Measurements from ENCODE around the gene UNC93A. TPM values are rescaled to one million over a fixed set of nuclear protein-coding genes. Genes with fewer than 3 reads are reported as not detected.

The UNC93A gene
- total and polyA plus RNA-seq, 2 donors (not counting 3 experiments of a cell fraction or from before 2014, with no cell fraction given): not detected

- no peak overlapping the region for H3K4me3 ChIP-seq (replicated peaks in 1 of 3; ENCODE audit: insufficient read depth in 1 of 3, low read depth in 1 of 3, low read length in 3 of 3)
- FAIRE-seq (no peak), DNase-seq (ENCODE audit: low read depth, low spot score) (no peak)
- no peaks in the 10 kb centered on the region for H4K20me1 ChIP-seq (replicated peaks; ENCODE audit: control insufficient read depth, extremely low read depth, insufficient read depth, low read length)
- ChIA-PET CTCF (no interaction called here), POLR2A (no interaction called here)
- H3K9me3 ChIP-seq (replicated peaks; ENCODE audit: control insufficient read depth, insufficient read depth, low read length): no peaks in the 10 kb centered on the region
- intact Hi-C loops (cut with micrococcal nuclease) (no loop called here), dilution Hi-C loops (cut with MboI; ENCODE audit: extremely low pct_ligation_motif_present, low sequenced_read_pairs) (no loop called here)
- no peaks in the 10 kb centered on the region for H3K27me3 ChIP-seq (ENCODE audit: control insufficient read depth in 2 of 2, insufficient read depth in 2 of 2, low read length in 2 of 2)
- no peaks in the 10 kb centered on the region for H3K36me3 ChIP-seq (ENCODE audit: control insufficient read depth in 2 of 2, extremely low read depth in 1 of 2, insufficient read depth in 2 of 2, low read length in 2 of 2)
- BruUV-seq (replicated peaks): no TSS peak
- no peaks in the 10 kb centered on the region for H3K79me2 ChIP-seq (ENCODE audit: control insufficient read depth, insufficient read depth, low read length)
- H2AFZ ChIP-seq (ENCODE audit: low read depth, low read length): no peak overlapping the region
- TF ChIP-seq EZH2 (IDR thresholded peaks at IDR 0.05; ENCODE audit: borderline replicate concordance, low read depth, low read length, severe bottlenecking): no peak
- TF ChIP-seq CTCF (IDR thresholded peaks at IDR 0.05; ENCODE audit: extremely low read depth in 1 of 2, insufficient read depth in 1 of 2, low read depth in 1 of 2, low read length in 2 of 2): no peak
- no peak for TF ChIP-seq MYC (IDR thresholded peaks at IDR 0.05; ENCODE audit: low read depth, low read length)
- no peak for TF ChIP-seq FOS (IDR thresholded peaks at IDR 0.05; ENCODE audit: borderline replicate concordance, insufficient read depth, low read length)
- no peak overlapping the region for H3K27ac ChIP-seq (ENCODE audit: insufficient read depth, low read depth, low read length)
- no peak overlapping the region for H3K4me2 ChIP-seq (ENCODE audit: insufficient read depth, low read length)
- no peaks in the 10 kb centered on the region for H3K4me1 ChIP-seq (ENCODE audit: control insufficient read depth, extremely low read depth, insufficient read depth, low read length)
- no peaks in the 10 kb centered on the region for H3K9me1 ChIP-seq (replicated peaks; ENCODE audit: control insufficient read depth, extremely low read depth, insufficient read depth, low read length)
- no peak overlapping the region for H3K9ac ChIP-seq (replicated peaks; ENCODE audit: extremely low read depth, insufficient read depth, low read length)
These were observed 46.8 kb upstream of the UNC93A start for GRCh38 chr6:167244064-167244960.

GRCh38 chr6:167244991-167245390 is 46.1 kb upstream of the UNC93A start:
- Histone ChIP-seq H3K4me2 (ENCODE audit: insufficient read depth, low read length) (no peak overlapping the region), H2AFZ (ENCODE audit: low read depth, low read length) (no peak overlapping the region), H4K20me1 (replicated peaks; ENCODE audit: control insufficient read depth, extremely low read depth, insufficient read depth, low read length) (no peaks in the 10 kb centered on the region), H3K36me3 (ENCODE audit: control insufficient read depth in 2 of 2, extremely low read depth in 1 of 2, insufficient read depth in 2 of 2, low read length in 2 of 2) (no peaks in the 10 kb centered on the region), H3K9ac (replicated peaks; ENCODE audit: extremely low read depth, insufficient read depth, low read length) (no peak overlapping the region), H3K9me1 (replicated peaks; ENCODE audit: control insufficient read depth, extremely low read depth, insufficient read depth, low read length) (no peaks in the 10 kb centered on the region), H3K27ac (ENCODE audit: insufficient read depth, low read depth, low read length) (no peak overlapping the region), H3K27me3 (ENCODE audit: control insufficient read depth in 2 of 2, insufficient read depth in 2 of 2, low read length in 2 of 2) (no peaks in the 10 kb centered on the region), H3K79me2 (ENCODE audit: control insufficient read depth, insufficient read depth, low read length) (no peaks in the 10 kb centered on the region), H3K4me3 (replicated peaks in 1 of 3; ENCODE audit: insufficient read depth in 1 of 3, low read depth in 1 of 3, low read length in 3 of 3) (no peak overlapping the region), H3K9me3 (replicated peaks; ENCODE audit: control insufficient read depth, insufficient read depth, low read length) (no peaks in the 10 kb centered on the region), H3K4me1 (ENCODE audit: control insufficient read depth, extremely low read depth, insufficient read depth, low read length) (no peaks in the 10 kb centered on the region)
- ChIA-PET CTCF (no interaction called here), POLR2A (no interaction called here)
- FAIRE-seq (no peak), DNase-seq (ENCODE audit: low read depth, low spot score) (no peak)
- intact Hi-C loops (cut with micrococcal nuclease): no loop called here
- dilution Hi-C loops (cut with MboI; ENCODE audit: extremely low pct_ligation_motif_present, low sequenced_read_pairs): no loop called here
- no peak for TF ChIP-seq CTCF (IDR thresholded peaks at IDR 0.05; ENCODE audit: extremely low read depth in 1 of 2, insufficient read depth in 1 of 2, low read depth in 1 of 2, low read length in 2 of 2)
- TF ChIP-seq JUN (IDR thresholded peaks at IDR 0.05; ENCODE audit: borderline replicate concordance, insufficient read depth, insufficient read length, low read depth): no peak
- TF ChIP-seq POLR2A (IDR thresholded peaks at IDR 0.05; ENCODE audit: low read depth, low read length): no peak
- TF ChIP-seq GATA2 (IDR thresholded peaks at IDR 0.05; ENCODE audit: insufficient read depth, insufficient read length, low read depth, low read length): no peak
- no peak for TF ChIP-seq POLR2AphosphoS5 (IDR thresholded peaks at IDR 0.05; ENCODE audit: insufficient read depth, low read depth, low read length)
- TF ChIP-seq EZH2 (IDR thresholded peaks at IDR 0.05; ENCODE audit: borderline replicate concordance, low read depth, low read length, severe bottlenecking): no peak
- TF ChIP-seq FOS (IDR thresholded peaks at IDR 0.05; ENCODE audit: borderline replicate concordance, insufficient read depth, low read length): no peak
- no peak for TF ChIP-seq MYC (IDR thresholded peaks at IDR 0.05; ENCODE audit: low read depth, low read length)
- no peak for TF ChIP-seq MAX (IDR thresholded peaks at IDR 0.05; ENCODE audit: insufficient read depth, insufficient read length)
- no TSS peak for BruUV-seq (replicated peaks)
